GM20431 (cell line): ENCODE data around the gene TMEM106B.

Source experiments
- in situ Hi-C: fragments of 300-500 bp; cut with MseI, MboI; formaldehyde crosslinking; loops from one replicate; pipeline ENCODE4 v1.15.0; 2020; ENCODE audit warnings: low sequenced_read_pairs; ENCODE audit not compliant: unreplicated experiment

TMEM106B gene

DNA sequence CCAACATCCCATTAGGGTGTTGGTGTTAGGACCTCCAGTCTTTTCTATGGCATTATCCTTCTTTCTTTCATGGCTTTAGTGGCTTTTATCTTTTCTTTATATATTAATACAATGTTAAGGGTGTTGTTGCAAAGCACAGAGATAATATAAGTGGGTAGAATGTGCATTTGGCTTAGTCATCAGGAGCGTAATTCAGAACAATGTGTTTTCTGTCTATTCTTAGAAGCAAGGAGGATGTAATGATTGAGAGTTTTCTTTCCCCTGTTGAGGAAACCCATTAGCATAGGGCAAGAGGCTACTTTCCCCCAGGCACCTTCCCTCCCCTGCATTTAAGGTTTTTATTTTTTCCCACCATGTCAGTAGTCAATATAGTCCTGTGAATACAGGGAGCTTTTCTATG lies 79.7 kb downstream of the TMEM106B start:
- in situ Hi-C loops, result no loop called here

DNA sequence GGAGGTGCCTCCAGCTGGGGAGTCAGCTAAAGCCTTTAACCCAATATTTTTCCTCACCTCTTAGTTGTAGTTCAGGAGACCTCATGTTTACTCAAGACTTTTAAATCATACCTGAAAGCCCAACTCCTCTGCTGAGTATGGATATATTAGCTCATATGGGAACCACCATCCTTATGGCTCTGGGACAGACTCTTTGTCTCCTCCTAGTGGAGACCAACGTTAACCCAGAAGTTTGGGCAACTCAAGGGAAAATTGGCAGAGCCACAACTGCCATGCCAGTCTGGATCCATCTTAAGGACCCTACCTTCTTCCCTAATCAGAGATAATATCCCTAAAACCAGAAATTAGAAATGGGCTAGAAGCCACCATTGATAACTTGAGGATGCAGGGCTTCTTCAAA lies 80.8 kb downstream of the TMEM106B start:
- in situ Hi-C loops, result no loop called here
